ENCODE data around the gene TEX48. TPM values are rescaled to one million over a fixed set of nuclear protein-coding genes. Genes with fewer than 3 reads are reported as not detected.

The TEX48 gene
- total RNA-seq, 1 donor: not detected

DNA sequence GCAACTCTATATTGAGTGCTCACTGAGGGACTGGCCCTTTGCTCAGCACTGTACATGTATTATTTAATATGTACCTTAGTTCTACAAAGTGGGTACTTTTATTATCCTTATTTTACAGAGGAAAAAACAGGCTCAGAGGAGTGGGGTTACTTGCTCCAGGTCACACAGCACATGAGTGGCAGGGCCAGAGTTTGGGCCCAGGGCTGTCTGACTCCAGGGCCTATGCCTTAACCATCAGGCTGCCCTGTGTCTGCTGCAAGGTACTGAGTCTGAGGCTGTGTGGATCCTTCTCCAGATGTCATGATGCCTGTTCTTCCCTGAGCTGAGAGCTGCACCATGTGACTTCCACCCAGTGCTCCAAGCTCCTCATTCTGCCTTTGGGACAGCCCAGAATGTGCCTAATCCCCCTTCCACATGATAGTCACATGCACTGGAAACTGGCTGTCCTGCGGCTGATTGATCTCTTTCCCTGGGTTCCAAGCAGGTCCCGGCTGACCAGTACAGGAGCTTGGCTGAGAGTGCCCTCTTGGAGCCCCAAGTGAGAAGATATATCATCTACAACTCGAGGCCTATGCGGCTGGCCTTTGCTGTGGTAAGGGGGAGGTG is 55.5 kb downstream of the TEX48 start:
- no peak for DNase-seq (ENCODE audit: low read depth in 2 of 3, low spot score in 2 of 3)

- no peak for DNase-seq (ENCODE audit: low read depth in 2 of 3, low spot score in 2 of 3)
Measured at GRCh38 chr9:114624677-114625076, 57.3 kb downstream of the TEX48 start.

DNA sequence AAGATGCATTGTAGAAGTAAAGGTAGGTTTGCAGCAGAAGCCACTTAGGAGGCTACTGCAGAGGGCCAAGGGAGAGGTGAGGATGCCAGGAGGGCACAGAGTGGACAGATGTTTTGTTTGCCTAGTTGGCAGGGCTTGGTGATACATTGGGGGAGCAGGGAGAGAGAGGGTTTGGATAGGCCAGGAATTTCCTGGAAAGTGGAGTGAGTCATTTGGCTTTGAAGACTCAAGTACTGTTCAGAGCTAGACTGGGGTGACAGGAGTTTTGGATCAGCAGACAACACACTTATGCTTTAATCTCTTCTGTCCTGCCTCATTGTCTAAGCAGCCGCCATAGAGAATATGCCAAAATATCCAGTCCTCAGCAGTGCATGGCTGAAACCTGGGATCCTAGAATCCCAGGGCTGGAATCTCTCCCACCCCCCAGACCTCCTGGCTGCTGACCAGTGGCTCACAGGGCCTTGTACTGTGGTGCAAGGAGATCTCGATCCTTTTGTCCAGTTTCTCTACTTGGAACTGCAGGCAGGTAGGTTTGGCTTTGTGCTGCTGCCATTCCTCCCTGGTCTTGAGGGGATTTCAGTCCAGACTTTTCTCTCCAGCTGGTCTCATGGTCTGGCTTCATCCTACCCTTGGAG is 59.9 kb downstream of the TEX48 start:
- DNase-seq (ENCODE audit: low read depth in 2 of 3, low spot score in 2 of 3): no peak

DNA sequence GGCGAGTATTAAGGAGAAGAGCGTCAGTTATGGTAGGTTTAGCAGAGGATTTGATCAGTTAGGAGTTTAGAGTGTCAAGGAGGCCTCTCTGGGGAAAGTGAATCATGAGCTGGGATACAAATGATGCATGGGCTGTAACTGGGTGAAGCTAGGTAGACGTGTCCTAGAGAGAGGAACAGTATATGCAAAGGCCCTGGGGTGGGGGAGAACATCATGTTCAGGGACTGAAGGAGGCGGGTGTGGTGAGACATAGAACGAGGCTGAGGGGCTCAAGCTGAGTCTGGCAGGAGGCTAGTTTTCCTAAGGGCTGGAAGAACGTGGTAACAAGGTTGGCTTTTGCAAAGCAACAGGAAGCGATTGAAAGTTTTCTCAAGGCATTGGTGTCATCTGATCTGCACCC is 60.4 kb downstream of the TEX48 start:
- no peak for DNase-seq (ENCODE audit: low read depth in 2 of 3, low spot score in 2 of 3)

- DNase-seq (ENCODE audit: low read depth in 2 of 3, low spot score in 2 of 3): peak in 2 of 3 donors; percentile 44 to 66
Measured at GRCh38 chr9:114619191-114619761, 62.7 kb downstream of the TEX48 start.

GRCh38 chr9:114616684-114617520 is 65.1 kb downstream of the TEX48 start:
- peak in 2 of 3 donors; percentile 90 to 94 for DNase-seq (ENCODE audit: low read depth in 2 of 3, low spot score in 2 of 3)

Other genes starting within 250 kb of the TEX48 start
- 5.4 TPM for gene WHRN, start 176.7 kb downstream of the TEX48 start, total RNA-seq
- gene ATP6V1G1, start 94.4 kb downstream of the TEX48 start, total RNA-seq: 59.5 TPM
- 18.3 TPM for gene TMEM268, start 70.9 kb downstream of the TEX48 start, total RNA-seq
- not detected for gene TEX53, start 24.4 kb downstream of the TEX48 start, total RNA-seq
- under 0.01 TPM for gene TNFSF15, start 123.8 kb upstream of the TEX48 start, total RNA-seq
- gene TNFSF8, start 248.4 kb upstream of the TEX48 start, total RNA-seq: 6.7 TPM

Measured in hematopoietic multipotent progenitor cell (in vitro differentiated cells).